ENCODE data around the gene ARHGAP25.

ARHGAP25 gene

GRCh38 chr2:68734688-68735525 lies at the start of gene ARHGAP25:
TSS of gene ARHGAP25 (plus strand) at chr2:68734811. CDS start at chr2:68735200, 389 bp downstream.
- DNase-seq (ENCODE audit: low spot score): no peak

GRCh38 chr2:68686178-68686577 lies 48.4 kb upstream of the ARHGAP25 start:
- no peak for DNase-seq (ENCODE audit: low spot score)

GRCh38 chr2:68687018-68687417 lies 47.6 kb upstream of the ARHGAP25 start:
- DNase-seq (ENCODE audit: low spot score): no peak

GRCh38 chr2:68689553-68690537 lies 44.8 kb upstream of the ARHGAP25 start:
- DNase-seq (ENCODE audit: low spot score): no peak

- no peak for DNase-seq (ENCODE audit: low spot score)
Observed at GRCh38 chr2:68690851-68691250, 43.8 kb upstream of the ARHGAP25 start.

GRCh38 chr2:68692511-68692910 lies 42.1 kb upstream of the ARHGAP25 start:
- DNase-seq (ENCODE audit: low spot score): no peak

- DNase-seq (ENCODE audit: low spot score): no peak
Observed at GRCh38 chr2:68693951-68694350, 40.7 kb upstream of the ARHGAP25 start.

GRCh38 chr2:68695971-68696370 lies 38.6 kb upstream of the ARHGAP25 start:
- no peak for DNase-seq (ENCODE audit: low spot score)

- no peak for DNase-seq (ENCODE audit: low spot score)
Observed at GRCh38 chr2:68696554-68696953, 38.1 kb upstream of the ARHGAP25 start.

- no peak for DNase-seq (ENCODE audit: low spot score)
Observed at GRCh38 chr2:68698567-68699377, 35.8 kb upstream of the ARHGAP25 start.

GRCh38 chr2:68700560-68700959 lies 34.1 kb upstream of the ARHGAP25 start:
- no peak for DNase-seq (ENCODE audit: low spot score)

- DNase-seq (ENCODE audit: low spot score): no peak
Observed at GRCh38 chr2:68706637-68707036, 28.0 kb upstream of the ARHGAP25 start.

GRCh38 chr2:68708629-68709028 lies 26.0 kb upstream of the ARHGAP25 start:
- no peak for DNase-seq (ENCODE audit: low spot score)

GRCh38 chr2:68709421-68709911 lies 25.1 kb upstream of the ARHGAP25 start:
- DNase-seq (ENCODE audit: low spot score): peak; percentile 58

GRCh38 chr2:68710336-68710735 lies 24.3 kb upstream of the ARHGAP25 start:
- DNase-seq (ENCODE audit: low spot score): no peak

GRCh38 chr2:68710756-68711155 lies 23.9 kb upstream of the ARHGAP25 start:
- DNase-seq (ENCODE audit: low spot score): no peak

- no peak for DNase-seq (ENCODE audit: low spot score)
Observed at GRCh38 chr2:68714866-68715265, 19.7 kb upstream of the ARHGAP25 start.

GRCh38 chr2:68715353-68716041 lies 19.1 kb upstream of the ARHGAP25 start:
- DNase-seq (ENCODE audit: low spot score): peak; percentile 46

- no peak for DNase-seq (ENCODE audit: low spot score)
Observed at GRCh38 chr2:68716604-68717304, 17.9 kb upstream of the ARHGAP25 start.

- DNase-seq (ENCODE audit: low spot score): no peak
Observed at GRCh38 chr2:68717305-68717661, 17.3 kb upstream of the ARHGAP25 start.

- no peak for DNase-seq (ENCODE audit: low spot score)
Observed at GRCh38 chr2:68719912-68720311, 14.7 kb upstream of the ARHGAP25 start.
